ENCODE measurements around the gene EMP3.

- TF ChIP-seq CTCF (IDR thresholded peaks at IDR 0.05), result no peak
- TF ChIP-seq POLR2A (IDR thresholded peaks at IDR 0.05), result no peak
These were observed 45.6 kb upstream of the EMP3 start for GRCh38 chr19:48279747-48280146.

Measured in breast epithelium (tissue), 3 donors.